ELF-1 (cell line): ENCODE data around the gene CDH23.
A peak's percentile ranks its signal among the peaks of the same experiment; 100 is the strongest.

Experiments used
- DNase-seq: peaks from one replicate; pipeline ENCODE4 v3.0.0-alpha.2; 2016; ENCODE audit warnings: low read depth, low spot score

The CDH23 gene

DNA sequence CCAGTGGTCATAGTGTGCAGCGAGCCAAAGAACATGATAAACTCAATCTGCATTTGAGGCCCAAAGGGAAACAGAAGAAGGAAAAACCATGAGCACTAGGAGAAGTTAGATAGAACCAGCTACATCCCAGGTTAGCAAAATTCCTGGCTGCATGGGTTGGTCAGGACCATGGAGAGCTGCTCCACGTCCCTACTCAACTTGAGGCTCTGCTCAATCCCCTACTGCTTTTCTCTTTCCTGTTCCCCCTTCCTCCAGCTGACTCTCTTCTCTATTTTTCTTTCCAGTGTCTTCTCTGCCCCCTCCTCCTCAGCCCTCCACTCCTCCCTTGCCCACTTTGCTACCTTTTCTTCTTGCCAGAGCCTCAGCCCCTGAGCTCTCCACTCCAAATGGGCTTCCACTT is 398.5 kb downstream of the CDH23 start:
- peak; percentile 42 for DNase-seq

DNA sequence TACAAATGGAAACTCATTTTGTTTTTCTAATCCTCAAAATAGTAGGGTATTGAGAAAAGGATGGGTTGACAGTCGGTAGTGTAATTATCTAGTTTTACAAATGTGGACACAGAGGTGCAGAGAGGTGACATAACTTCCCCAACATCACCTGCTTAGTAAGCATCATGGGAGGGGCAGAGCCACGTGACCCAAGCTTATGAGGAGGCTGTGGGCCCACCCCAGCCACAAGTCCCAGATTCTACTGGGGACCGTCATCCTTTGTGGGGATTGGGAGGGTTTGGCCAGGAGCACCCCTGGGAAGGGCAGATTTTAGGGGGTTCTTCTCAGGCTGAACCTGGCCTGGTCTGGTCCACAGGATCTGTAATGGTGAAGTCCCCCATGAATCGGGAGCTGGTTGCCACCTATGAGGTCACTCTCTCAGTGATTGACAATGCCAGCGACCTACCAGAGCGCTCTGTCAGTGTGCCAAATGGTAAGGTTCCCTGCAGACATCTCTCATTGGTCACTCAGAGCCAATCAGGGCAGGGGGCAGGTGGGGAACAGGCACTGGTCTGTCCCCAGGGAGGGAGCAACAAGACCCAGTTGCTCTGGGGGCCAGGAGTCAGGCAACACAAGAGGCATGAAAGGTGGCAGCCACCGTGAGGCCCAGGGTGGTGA is 400.2 kb downstream of the CDH23 start:
- no peak for DNase-seq

GRCh38 chr10:71797533-71798307 is 401.0 kb downstream of the CDH23 start:
- DNase-seq, result no peak

DNA sequence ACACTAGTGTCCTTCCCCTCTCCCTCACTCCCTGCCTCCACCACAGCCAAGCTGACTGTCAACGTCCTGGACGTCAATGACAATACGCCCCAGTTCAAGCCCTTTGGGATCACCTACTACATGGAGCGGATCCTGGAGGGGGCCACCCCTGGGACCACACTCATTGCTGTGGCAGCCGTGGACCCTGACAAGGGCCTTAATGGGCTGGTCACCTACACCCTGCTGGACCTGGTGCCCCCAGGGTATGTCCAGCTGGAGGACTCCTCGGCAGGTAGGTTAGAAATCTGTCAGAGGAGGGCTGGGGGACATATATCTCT is 401.5 kb downstream of the CDH23 start:
- DNase-seq, result no peak

- DNase-seq, result no peak
These were observed 402.4 kb downstream of the CDH23 start for GRCh38 chr10:71799112-71799511.

DNA sequence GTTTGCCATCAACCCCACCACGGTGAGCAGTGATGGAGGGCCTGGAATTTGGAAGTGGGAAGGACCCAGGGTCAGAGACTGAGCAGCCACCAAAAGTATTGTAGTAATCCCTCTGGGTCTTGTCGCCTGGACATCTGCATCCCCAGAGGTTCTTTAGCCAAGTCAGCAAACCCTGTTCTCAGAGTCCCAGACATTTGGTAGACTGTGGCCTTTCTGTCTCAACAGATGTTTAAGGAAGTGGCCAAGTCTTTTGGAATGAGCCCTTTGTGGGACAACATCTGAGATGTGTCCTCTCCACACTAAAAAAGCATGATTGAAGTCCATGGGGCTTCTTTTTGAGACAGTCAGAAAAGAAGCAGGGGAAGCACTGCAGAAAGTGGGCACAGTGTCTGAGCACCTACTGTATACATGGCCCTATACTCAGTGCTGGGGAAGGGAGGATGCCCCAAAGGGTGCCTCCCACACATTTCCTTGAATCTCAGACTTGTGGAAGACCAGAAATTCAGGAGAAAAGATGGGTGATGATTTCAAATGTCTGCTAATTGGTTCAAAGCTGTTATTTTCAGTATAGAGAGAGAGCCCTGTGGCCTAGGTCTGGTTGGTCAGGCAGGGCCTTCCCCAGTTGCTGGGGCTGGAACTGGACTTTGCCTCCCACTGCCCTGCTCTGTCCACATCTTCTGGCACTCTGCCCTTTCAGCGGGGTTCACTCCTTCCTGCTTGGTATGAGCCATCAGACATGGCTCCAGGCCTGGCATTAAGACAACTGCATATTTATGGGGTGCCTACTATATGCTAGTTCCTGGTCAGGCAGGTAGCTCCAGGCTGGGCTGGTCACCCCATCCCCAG is 403.1 kb downstream of the CDH23 start:
- DNase-seq, result no peak

DNA sequence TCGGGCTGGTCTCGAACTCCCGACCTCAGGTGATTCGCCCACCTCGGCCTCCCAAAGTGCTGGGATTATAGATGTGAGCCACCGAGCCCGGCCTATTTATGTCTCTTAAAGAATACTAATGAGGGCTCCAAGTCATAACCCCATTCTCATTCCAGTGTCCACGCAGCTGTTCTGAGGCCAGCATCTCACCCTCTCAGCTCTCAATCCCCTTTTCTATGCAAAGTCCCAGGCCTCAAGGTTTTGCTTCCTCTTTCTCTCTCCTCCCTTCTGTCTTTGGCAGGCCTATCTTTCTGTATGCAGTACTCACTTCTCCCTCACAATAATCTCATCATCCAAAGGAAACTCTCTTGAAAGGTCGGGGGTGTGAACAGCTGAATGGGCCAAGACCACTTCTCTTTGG is 404.6 kb downstream of the CDH23 start:
- no peak for DNase-seq

DNA sequence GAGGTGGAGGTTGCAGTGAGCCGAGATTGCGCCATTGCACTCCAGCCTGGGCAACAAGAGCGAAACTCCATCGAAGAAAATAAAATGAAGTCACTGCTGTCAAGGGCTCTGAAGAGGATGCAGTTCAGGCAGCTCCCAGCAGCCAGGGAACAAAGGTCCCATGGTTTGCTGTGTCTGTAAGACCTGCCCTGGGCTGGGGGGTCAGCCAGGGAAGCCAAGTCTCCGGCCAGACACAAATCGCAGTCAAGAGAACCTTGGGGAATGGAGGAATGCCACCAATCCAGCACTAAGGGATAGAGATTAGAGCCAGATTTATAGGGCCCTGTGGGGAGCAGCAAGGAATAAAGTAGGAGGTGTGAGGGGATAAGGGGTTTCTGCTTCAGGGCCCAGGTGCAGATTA is 405.5 kb downstream of the CDH23 start:
- DNase-seq, result no peak

DNA sequence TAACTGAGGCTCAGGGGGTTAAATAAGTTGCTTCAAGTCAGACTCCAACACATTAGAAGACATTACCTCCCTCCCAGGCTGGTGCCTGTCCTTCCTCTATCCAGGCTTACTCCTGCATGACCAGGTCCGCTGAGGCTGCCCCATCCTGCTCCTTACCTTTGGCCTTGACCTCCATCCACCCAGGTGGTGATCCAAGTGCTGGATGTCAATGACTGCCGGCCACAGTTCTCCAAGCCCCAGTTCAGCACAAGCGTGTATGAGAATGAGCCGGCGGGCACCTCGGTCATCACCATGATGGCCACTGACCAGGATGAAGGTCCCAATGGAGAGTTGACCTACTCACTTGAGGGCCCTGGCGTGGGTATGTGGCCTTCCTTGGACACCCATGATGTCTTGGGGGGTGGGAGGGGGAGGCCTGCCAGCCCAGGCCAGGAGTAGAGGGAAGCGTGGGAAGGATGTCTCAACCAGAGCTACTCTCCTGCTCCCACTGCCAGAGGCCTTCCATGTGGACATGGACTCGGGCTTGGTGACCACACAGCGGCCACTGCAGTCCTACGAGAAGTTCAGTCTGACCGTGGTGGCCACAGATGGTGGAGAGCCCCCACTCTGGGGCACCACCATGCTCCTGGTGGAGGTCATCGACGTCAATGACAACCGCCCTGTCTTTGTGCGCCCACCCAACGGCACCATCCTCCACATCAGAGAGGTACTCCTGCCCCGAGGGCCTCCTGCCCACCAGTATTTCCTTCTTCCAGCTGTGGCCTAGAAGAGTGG is 406.2 kb downstream of the CDH23 start:
- DNase-seq, result no peak

- no peak for DNase-seq
These were observed 407.4 kb downstream of the CDH23 start for GRCh38 chr10:71804077-71804476.

GRCh38 chr10:71805776-71806703 is 409.3 kb downstream of the CDH23 start:
- peak; percentile 72 for DNase-seq

DNA sequence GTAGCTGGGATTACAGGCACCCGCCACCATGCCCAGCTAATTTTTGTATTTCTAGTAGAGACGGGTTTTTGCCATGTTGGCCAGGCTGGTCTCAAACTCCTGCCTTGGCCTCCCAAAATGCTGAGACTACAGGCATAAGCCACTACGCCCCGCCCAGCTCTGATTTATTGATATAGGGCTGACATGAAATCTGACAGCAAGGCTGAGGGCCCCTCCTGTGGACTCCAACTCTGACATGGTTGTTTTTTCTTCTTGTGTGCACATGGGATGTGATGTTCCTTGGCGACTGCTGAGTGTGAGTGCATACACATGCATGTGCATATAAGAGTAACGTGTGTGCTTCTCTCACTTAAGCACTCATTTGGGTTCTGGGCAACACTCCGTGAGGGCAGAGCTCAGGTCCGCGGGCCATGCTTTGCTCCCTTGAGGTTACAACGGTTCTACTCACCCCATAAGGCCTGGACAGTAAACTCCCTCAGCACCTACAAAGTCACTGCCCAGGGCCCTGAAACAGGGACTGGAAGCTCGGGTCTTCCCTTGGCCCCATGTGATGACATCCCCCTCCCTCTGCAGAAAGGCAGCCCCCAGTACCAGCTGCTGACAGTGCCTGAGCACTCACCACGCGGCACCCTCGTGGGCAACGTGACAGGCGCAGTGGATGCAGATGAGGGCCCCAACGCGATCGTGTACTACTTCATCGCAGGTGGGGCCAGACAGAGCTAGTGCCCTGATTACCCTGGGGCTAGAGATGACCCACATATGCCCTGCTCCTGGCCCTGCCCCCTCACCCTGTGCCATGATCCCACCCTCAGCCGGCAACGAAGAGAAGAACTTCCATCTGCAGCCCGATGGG is 410.2 kb downstream of the CDH23 start:
- DNase-seq, result no peak

GRCh38 chr10:71807557-71808510 is 411.1 kb downstream of the CDH23 start:
- DNase-seq, result no peak

DNA sequence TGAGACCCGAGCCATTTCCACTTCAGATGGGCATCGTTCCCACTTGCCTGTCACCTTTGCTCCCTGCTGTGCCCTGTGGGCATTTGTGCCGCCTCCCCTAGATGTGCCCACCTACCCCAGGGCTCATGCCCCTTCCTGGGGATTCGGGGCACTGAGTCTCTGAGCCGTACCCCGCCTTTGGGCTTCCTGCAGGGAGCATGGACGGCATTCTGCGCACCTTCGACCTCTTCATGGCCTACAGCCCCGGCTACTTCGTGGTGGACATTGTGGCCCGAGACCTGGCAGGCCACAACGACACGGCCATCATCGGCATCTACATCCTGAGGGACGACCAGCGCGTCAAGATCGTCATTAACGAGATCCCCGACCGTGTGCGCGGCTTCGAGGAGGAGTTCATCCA is 412.9 kb downstream of the CDH23 start:
- no peak for DNase-seq

DNA sequence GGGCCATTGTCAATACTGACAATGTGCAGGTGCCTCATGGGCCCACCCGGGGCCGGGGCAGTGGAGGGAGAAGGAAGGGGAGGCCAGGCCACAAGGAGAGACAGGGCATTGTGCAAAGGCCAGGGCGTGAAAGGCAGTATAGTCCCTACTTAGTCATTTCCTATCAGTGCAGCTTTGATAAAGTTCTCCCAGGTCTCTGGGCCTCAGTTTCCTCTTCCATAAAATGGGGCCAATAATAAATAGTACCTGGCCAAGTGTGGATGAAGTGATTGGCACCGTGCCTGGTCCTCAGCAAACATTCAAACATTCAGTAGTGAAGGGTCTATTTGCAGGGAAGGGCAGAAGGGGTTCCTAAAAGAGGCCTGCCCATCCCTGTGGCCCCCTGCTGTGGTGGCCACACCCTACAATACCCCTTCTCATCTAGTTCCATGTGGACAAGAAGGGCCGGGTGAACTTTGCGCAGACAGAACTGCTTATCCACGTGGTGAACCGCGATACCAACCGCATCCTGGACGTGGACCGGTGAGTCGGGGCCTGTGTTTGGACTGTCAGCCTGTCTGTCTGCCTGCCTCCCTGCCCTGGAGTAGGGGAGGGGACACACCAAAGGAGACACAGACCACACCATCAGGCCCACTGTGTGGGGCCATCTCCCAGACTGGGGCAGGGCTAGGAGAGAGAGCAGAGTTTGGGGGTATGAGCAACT is 413.5 kb downstream of the CDH23 start:
- DNase-seq, result no peak

GRCh38 chr10:71811351-71811750 is 414.6 kb downstream of the CDH23 start:
- DNase-seq, result no peak

DNA sequence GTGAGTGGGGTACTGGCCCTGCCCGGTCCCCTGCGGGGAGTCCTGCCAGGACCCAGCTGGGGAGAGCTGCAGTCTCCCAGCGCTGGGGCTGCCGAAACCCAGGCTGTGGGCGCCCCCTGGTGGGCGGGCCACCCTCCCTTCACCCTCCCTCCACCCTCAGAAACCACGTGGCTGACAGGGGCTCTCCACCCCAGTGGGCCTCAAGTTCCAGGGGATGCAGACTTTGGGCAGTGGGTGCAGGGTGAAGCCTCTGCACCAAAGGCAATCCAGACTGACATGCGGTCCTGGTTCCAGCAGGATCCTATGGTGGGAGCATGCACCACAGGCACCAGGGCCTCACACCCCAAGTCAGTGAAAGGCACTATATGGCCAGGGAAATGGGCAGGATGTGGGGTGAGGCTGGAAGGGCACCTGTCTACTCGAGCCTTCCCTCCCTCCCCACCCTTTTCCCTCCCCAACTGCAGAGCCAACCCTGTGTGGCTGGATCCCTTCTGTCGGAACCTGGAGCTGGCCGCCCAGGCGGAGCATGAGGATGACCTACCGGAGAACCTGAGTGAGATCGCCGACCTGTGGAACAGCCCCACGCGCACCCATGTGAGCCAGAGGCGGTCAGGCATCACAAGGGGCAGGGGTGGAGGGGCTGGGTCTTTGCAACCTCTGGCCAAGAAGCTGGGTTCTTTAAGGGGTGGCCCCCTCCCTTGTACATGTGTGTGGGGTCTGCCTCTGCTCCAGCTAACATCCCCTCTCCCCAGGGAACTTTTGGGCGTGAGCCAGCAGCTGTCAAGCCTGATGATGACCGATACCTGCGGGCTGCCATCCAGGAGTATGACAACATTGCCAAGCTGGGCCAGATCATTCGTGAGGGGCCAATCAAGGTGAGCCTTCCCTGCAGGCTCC is 415.5 kb downstream of the CDH23 start:
- DNase-seq, result peak; percentile 80
